GM19328 (cell line): ENCODE measurements around the gene TSPAN10.
"Not testable (repeated sequence)": the region's sequence is repeated elsewhere in the genome, so short reads cannot be mapped to it uniquely, and the experiment has no call there.

Experiments
- ATAC-seq: cut with Tn5 transposase; IDR thresholded peaks from one replicate; pipeline ENCODE4 v1.9.1; 2021; ENCODE audit warnings: mild to moderate bottlenecking, moderate library complexity; ENCODE audit not compliant: unreplicated experiment

TSPAN10 gene

GRCh38 chr17:81660441-81660840 is 23.4 kb downstream of the TSPAN10 start:
- ATAC-seq: no peak

GRCh38 chr17:81662002-81662401 is 25.0 kb downstream of the TSPAN10 start:
- no peak for ATAC-seq

- ATAC-seq: no peak
These were observed 27.1 kb downstream of the TSPAN10 start for GRCh38 chr17:81664051-81664470.

GRCh38 chr17:81665205-81666091 is 28.5 kb downstream of the TSPAN10 start:
- ATAC-seq: no peak

GRCh38 chr17:81666092-81666341 is 29.0 kb downstream of the TSPAN10 start:
- peak; percentile 11 for ATAC-seq

- ATAC-seq: peak; percentile 92
These were observed 29.6 kb downstream of the TSPAN10 start, which contains the start of the genes CCDC137 and OXLD1 for GRCh38 chr17:81666342-81667191. Gene CCDC137, plus strand, starts transcription at chr17:81666737. Its CDS starts 30 bp downstream, at chr17:81666767. Gene OXLD1, minus strand, starts transcription at chr17:81666605. Its CDS starts 28 bp downstream, at chr17:81666577.

GRCh38 chr17:81667754-81668153 is 30.8 kb downstream of the TSPAN10 start:
- ATAC-seq: no peak

- ATAC-seq: no peak
These were observed 35.5 kb downstream of the TSPAN10 start for GRCh38 chr17:81672504-81672903.

GRCh38 chr17:81672954-81673353 is 36.0 kb downstream of the TSPAN10 start:
- no peak for ATAC-seq

GRCh38 chr17:81673561-81674258 is 36.7 kb downstream of the TSPAN10 start:
- no peak for ATAC-seq

GRCh38 chr17:81675515-81676221 is 38.7 kb downstream of the TSPAN10 start:
- not testable (repeated sequence) for ATAC-seq

GRCh38 chr17:81676906-81677305 is 39.9 kb downstream of the TSPAN10 start:
- no peak for ATAC-seq

- no peak for ATAC-seq
These were observed 43.2 kb downstream of the TSPAN10 start for GRCh38 chr17:81680150-81680549.

- ATAC-seq: no peak
These were observed 44.7 kb downstream of the TSPAN10 start for GRCh38 chr17:81681672-81682071.

- ATAC-seq: no peak
These were observed 45.7 kb downstream of the TSPAN10 start for GRCh38 chr17:81682565-81683207.

GRCh38 chr17:81683208-81683583 is 46.2 kb downstream of the TSPAN10 start:
- peak; percentile 21 for ATAC-seq

- peak; percentile 94 for ATAC-seq
These were observed 46.8 kb downstream of the TSPAN10 start, which contains the start of the genes ARL16 and HGS for GRCh38 chr17:81683584-81684441. Gene ARL16, minus strand, starts transcription at chr17:81683797. Its CDS starts 44 bp downstream, at chr17:81683753. Gene HGS, plus strand, starts transcription at chr17:81684011. Its CDS starts 56 bp downstream, at chr17:81684067.

GRCh38 chr17:81684442-81684911 is 47.5 kb downstream of the TSPAN10 start:
- ATAC-seq: no peak

- ATAC-seq: no peak
These were observed 48.1 kb downstream of the TSPAN10 start for GRCh38 chr17:81685108-81685507.
